A549 (cell line): Measurements from ENCODE around the gene LHFPL2.

Source experiments
- BHLHE40 ChIP-seq: IDR thresholded peaks from 2 replicates; pipeline ENCODE4 v1.6.1; 2012; ENCODE audit warnings: low read depth, low read length, inconsistent platforms
- CEBPB ChIP-seq, 2 experiments: fragments of >200 bp in 1 of 2; sonication (Bioruptor Twin) in 1 of 2; formaldehyde crosslinking in 1 of 2; IDR thresholded peaks; 2 replicates each; pipeline ENCODE4 v1.6.1; 2012 to 2016
- EP300 ChIP-seq, 2 experiments: fragments of >200 bp; sonication (Bioruptor Twin); formaldehyde crosslinking; IDR thresholded peaks; 2 replicates in 1 of 2; 3 replicates in 1 of 2; pipeline ENCODE4 v1.6.1; 2016 to 2017
- JUNB ChIP-seq: fragments of >200 bp; sonication (Bioruptor Twin); formaldehyde crosslinking; IDR thresholded peaks from 2 replicates; pipeline ENCODE4 v1.6.1; 2016
- POLR2A ChIP-seq: IDR thresholded peaks from 2 replicates; pipeline ENCODE4 v1.6.1; 2012; ENCODE audit warnings: mild to moderate bottlenecking, low read length
- RCOR1 ChIP-seq: fragments of 150-350 bp; IDR thresholded peaks from 2 replicates; pipeline ENCODE4 v1.6.1; 2014; ENCODE audit warnings: antibody characterized with exemption, low read length, low read depth
- ZFP36 ChIP-seq: fragments of 450-650 bp; IDR thresholded peaks from 2 replicates; pipeline ENCODE4 v1.6.1; 2014; ENCODE audit warnings: borderline replicate concordance; ENCODE audit not compliant: partially characterized antibody
- TF ChIP-seq, protein P1 (sequence below): fragments of >200 bp; sonication (Bioruptor Twin); formaldehyde crosslinking; IDR thresholded peaks from 3 replicates; pipeline ENCODE4 v1.5.1; 2016

DNA sequence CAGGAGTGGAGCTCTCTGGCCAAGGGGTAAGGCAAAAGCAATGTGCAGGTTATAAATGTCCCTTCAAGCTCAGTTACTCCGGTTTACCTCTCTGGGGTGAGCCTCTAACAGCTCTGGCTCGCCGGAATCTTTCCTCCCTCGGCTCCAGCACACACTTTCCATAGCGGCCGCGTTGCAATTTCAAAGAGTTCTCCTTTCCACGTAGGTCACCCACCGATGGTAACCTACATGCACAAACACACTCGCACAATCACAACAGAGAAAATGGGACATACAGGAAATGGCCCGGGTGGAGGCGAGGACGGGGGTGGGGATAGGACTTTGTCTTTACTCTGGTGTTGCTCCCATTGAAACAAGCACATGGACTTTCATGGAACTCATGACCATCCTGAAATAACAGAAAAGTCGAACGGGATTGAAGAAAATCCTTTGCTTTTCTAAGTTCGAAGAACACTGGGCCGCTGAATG is 1.2 kb downstream of the LHFPL2 start:
- TF ChIP-seq BHLHE40 = no peak
- TF ChIP-seq, protein P1, sequence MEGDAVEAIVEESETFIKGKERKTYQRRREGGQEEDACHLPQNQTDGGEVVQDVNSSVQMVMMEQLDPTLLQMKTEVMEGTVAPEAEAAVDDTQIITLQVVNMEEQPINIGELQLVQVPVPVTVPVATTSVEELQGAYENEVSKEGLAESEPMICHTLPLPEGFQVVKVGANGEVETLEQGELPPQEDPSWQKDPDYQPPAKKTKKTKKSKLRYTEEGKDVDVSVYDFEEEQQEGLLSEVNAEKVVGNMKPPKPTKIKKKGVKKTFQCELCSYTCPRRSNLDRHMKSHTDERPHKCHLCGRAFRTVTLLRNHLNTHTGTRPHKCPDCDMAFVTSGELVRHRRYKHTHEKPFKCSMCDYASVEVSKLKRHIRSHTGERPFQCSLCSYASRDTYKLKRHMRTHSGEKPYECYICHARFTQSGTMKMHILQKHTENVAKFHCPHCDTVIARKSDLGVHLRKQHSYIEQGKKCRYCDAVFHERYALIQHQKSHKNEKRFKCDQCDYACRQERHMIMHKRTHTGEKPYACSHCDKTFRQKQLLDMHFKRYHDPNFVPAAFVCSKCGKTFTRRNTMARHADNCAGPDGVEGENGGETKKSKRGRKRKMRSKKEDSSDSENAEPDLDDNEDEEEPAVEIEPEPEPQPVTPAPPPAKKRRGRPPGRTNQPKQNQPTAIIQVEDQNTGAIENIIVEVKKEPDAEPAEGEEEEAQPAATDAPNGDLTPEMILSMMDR = no peak
- no peak for TF ChIP-seq JUNB
- no peak for TF ChIP-seq RCOR1
- no peak for TF ChIP-seq CEBPB (IDR thresholded peaks at IDR 0.05)
- TF ChIP-seq POLR2A = no peak
- TF ChIP-seq ZFP36 = no peak
- no peak for TF ChIP-seq EP300 (IDR thresholded peaks at IDR 0.05)
